GM10248 (cell line): ENCODE measurements around the gene DHX57.

ENCODE experiments used
- CTCF ChIA-PET: fragments of 300-600 bp; sonication (Branson Sonifier 250); formaldehyde crosslinking; extraction: SDS; loops from one replicate; lab custom pipeline; 2021; ENCODE audit warnings: antibody characterized with exemption; lab: Yijun Ruan, JAX
- POLR2A ChIA-PET: fragments of 350-650 bp; sonication (Branson Sonifier 250); formaldehyde crosslinking; extraction: SDS; loops from one replicate; lab custom pipeline; 2020; ENCODE audit warnings: antibody characterized with exemption; lab: Yijun Ruan, JAX
- DNase-seq: peaks from one replicate; pipeline ENCODE4 v3.0.0; 2012; ENCODE audit errors: extremely low spot score
- CTCF ChIP-seq: IDR thresholded peaks from 2 replicates; pipeline ENCODE4 v1.5.1; 2012; ENCODE audit warnings: mild to moderate bottlenecking, low read depth; ENCODE audit errors: extremely low read depth, missing control alignments, control extremely low read depth

The DHX57 gene

DNA sequence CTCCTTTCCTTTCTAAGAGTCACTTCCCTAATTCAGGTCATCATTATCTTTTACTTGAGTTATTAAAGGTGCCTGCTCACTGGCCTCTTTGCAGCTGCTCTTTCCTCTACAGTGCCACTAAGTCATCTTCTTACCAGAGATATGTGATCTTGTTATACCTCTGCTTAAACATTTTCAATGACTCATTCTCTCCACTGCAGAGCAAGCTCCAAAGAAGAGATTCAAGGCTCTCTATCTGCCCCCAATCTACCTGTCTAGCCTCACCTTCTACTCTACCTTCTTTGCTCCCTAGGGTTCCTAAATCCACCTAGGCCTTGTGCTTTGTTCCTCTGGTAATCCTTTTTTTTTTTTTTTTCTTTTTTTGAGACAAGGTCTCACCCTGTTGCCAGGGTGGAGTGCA lies 17.1 kb upstream of the DHX57 start:
- CTCF ChIA-PET: no interaction called here
- DNase-seq: no peak
- POLR2A ChIA-PET: no interaction called here
- no peak for TF ChIP-seq CTCF

- CTCF ChIA-PET: no interaction called here
- no peak for TF ChIP-seq CTCF
- POLR2A ChIA-PET: no interaction called here
- no peak for DNase-seq
Measured at GRCh38 chr2:38889575-38889974, 13.8 kb upstream of the DHX57 start, which contains the start of gene ARHGEF33. Gene ARHGEF33, plus strand, starts transcription at chr2:38889875. Its CDS starts 29,573 bp downstream, at chr2:38919448.

- no peak for TF ChIP-seq CTCF
- ChIA-PET CTCF (no interaction called here), POLR2A (no interaction called here)
- no peak for DNase-seq
Measured at GRCh38 chr2:38889045-38889444, 13.3 kb upstream of the DHX57 start.

DNA sequence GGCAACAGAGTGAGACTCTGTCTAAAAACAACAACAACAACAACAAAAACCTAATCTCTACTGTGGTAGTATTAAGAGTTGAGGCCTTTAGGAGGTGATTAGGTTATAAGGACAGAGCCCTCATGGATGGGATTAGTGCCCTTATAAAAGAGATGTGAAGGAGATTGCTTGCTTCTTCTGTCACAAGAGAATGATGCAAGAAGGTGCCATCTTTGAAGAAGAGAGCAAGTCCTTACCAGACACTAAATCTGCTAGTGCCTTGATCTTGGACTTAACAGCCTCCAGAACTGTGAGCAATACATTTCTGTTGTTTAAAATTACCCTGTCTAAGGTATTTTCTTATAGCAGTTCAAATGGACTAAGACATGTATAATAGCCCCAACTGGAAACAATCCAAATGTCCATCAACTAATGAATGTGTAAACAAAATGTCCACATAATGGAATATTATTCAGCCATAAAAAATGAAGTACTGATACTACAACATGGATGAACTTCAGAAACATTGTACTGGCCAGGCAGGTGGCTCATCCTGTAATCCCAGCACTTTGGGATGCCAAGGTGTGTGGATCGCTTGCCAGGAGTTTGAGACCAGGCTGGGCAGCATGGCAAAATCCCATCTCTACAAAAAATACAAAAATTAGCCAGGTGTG lies 12.3 kb upstream of the DHX57 start:
- POLR2A ChIA-PET: no interaction called here
- no peak for TF ChIP-seq CTCF
- no peak for DNase-seq
- CTCF ChIA-PET: interaction anchor here (1.1 kb wide), 1 partner anchor 12 kb away, joined by 3 read pairs; no protein-coding TSS in a partner anchor

DNA sequence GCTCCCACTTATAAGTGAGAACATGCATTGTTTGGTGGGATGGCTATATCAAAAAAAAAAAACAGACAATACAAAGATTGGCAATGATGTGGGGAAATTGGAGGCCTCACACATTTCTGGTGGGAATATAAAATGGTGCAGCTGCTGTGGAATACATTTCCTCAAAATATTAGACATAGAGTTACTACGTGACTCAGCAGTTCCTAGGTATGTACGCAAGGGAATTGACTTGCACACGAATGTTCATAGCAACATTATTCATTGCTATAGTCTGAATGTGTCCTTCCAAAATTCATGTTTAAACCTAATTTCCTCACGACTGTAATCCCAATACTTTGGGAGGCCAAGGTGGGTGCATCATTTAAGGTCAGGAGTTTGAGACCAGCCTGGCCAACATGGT lies 11.6 kb upstream of the DHX57 start:
- no peak for TF ChIP-seq CTCF
- ChIA-PET POLR2A (interaction anchor here (1.1 kb wide), 1 partner anchor 11 kb away, joined by 3 read pairs; the partner anchor contains the start of genes DHX57 and MORN2), CTCF (interaction anchor here (1.1 kb wide), 1 partner anchor 11 kb away, joined by 3 read pairs; no protein-coding TSS in a partner anchor)
- no peak for DNase-seq

DNA sequence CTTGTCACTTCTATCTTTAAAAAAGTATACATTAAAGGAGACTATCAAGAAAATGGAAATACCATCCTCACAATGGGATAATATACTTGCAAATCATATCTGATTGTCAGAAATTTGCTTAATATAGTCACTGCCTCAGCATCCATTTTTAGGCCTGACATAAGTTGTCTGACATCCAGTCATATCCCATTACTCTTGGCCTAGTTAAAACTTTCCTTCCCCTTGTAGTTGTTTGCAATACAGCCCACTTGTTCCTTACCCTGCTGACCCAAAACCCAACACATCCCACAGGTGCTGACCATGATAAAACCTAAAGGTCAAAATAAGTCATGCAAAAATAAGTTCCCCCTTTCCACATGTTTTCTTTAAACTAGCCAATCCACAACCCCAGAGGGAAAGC lies 10.3 kb upstream of the DHX57 start:
- ChIA-PET POLR2A (no interaction called here), CTCF (interaction anchor here (1.0 kb wide), 1 partner anchor 8 kb away, joined by 3 read pairs; no protein-coding TSS in a partner anchor)
- DNase-seq: no peak
- TF ChIP-seq CTCF: no peak
